ENCODE results near the gene PRKG1.

Gene PRKG1

GRCh38 chr10:52135101-52135500, 1060.8 kb downstream of the PRKG1 start:
- DNase-seq (ENCODE audit: low read depth), result no peak
- no peak overlapping the region for H3K4me3 ChIP-seq (ENCODE audit: low read length)
- TF ChIP-seq CTCF (conservative IDR thresholded peaks at IDR 0.05; ENCODE audit: low read length), result no peak

- TF ChIP-seq CTCF (conservative IDR thresholded peaks at IDR 0.05; ENCODE audit: low read length), result no peak
- no peak for DNase-seq (ENCODE audit: low read depth)
- no peak overlapping the region for H3K4me3 ChIP-seq (ENCODE audit: low read length)
These were observed 1062.6 kb downstream of the PRKG1 start for GRCh38 chr10:52136921-52137320.

GRCh38 chr10:52143338-52143737, 1069.1 kb downstream of the PRKG1 start:
- no peak for TF ChIP-seq CTCF (conservative IDR thresholded peaks at IDR 0.05; ENCODE audit: low read length)
- H3K4me3 ChIP-seq (ENCODE audit: low read length), result no peak overlapping the region
- no peak for DNase-seq (ENCODE audit: low read depth)

- TF ChIP-seq CTCF (conservative IDR thresholded peaks at IDR 0.05; ENCODE audit: low read length), result no peak
- no peak overlapping the region for H3K4me3 ChIP-seq (ENCODE audit: low read length)
- DNase-seq (ENCODE audit: low read depth), result no peak
These were observed 1071.3 kb downstream of the PRKG1 start for GRCh38 chr10:52145636-52146035.

GRCh38 chr10:52146766-52147165, 1072.5 kb downstream of the PRKG1 start:
- TF ChIP-seq CTCF (conservative IDR thresholded peaks at IDR 0.05; ENCODE audit: low read length), result no peak
- peak; percentile 51 for DNase-seq (ENCODE audit: low read depth)
- no peak overlapping the region for H3K4me3 ChIP-seq (ENCODE audit: low read length)

GRCh38 chr10:52170776-52171175, 1096.5 kb downstream of the PRKG1 start:
- H3K4me3 ChIP-seq (ENCODE audit: low read length), result no peak overlapping the region
- DNase-seq (ENCODE audit: low read depth), result no peak
- no peak for TF ChIP-seq CTCF (conservative IDR thresholded peaks at IDR 0.05; ENCODE audit: low read length)

GRCh38 chr10:52172581-52172980, 1098.3 kb downstream of the PRKG1 start:
- DNase-seq (ENCODE audit: low read depth), result peak; percentile 2
- H3K4me3 ChIP-seq (ENCODE audit: low read length), result no peak overlapping the region
- TF ChIP-seq CTCF (conservative IDR thresholded peaks at IDR 0.05; ENCODE audit: low read length), result peak; percentile 11; the same call in 1 of the 2 replicates

All from AG10803 (cell line).